K562 (cell line): ENCODE results near the gene IL10RB. TPM values are rescaled to one million over a fixed set of nuclear protein-coding genes. Genes with fewer than 3 reads are reported as not detected.
"Not testable (repeated sequence)": the region's sequence is repeated elsewhere in the genome, so short reads cannot be mapped to it uniquely, and the experiment has no call there.

ENCODE experiments used
- ATAC-seq: fragments of 200-7000 bp; cut with Tn5 transposase; 3 replicates; pipeline ENCODE4 v1.9.1; 2020; ENCODE audit warnings: moderate library complexity
- BruUV-seq: library from RNA; stranded (reverse); fragments of 400-500 nt; replicated peaks from 2 replicates; lab custom pipeline; 2021; lab: Mats Ljungman, UMichigan
- CTCF ChIA-PET: fragments of 300-600 bp; formaldehyde crosslinking; extraction: SDS; loops from one replicate; lab custom pipeline; 2021; ENCODE audit warnings: low intra/inter-chr PET ratio; lab: Yijun Ruan, JAX
- POLR2A ChIA-PET: fragments of 300-600, 350-650 bp; sonication (Branson Sonifier 250); formaldehyde crosslinking; extraction: SDS; loops from one replicate; lab custom pipeline; 2021; ENCODE audit warnings: antibody characterized with exemption, inconsistent platforms; lab: Yijun Ruan, JAX
- DNase-seq, 4 experiments: peaks; one replicate each; pipeline versions ENCODE4 v3.0.0 to v3.0.0-alpha.2; 2011 to 2018; ENCODE audit warnings: low spot score in 3 of 4, mixed read lengths in 3 of 4; ENCODE audit errors: extremely low read depth in 1 of 4
- FAIRE-seq: peaks from 2 replicates; lab custom pipeline; 2011; peaks lifted over from hg19 to GRCh38; lab: Jason Lieb, UNC
- H2AFZ ChIP-seq: 2 replicates; pipeline ENCODE4 v1.6.0; 2011; ENCODE audit warnings: low read depth, low read length, control low read depth, inconsistent platforms
- H3K27ac ChIP-seq: fragments of 200-600 bp; 3 replicates; pipeline ENCODE4 v1.8.0; 2011; ENCODE audit warnings: low read depth, mild to moderate bottlenecking, control low read depth, inconsistent platforms, low read length, moderate library complexity, mixed read lengths; ENCODE audit errors: extremely low read depth
- H3K27me3 ChIP-seq, 2 experiments: fragments of 300-600 bp in 1 of 2; 2 replicates in 1 of 2; 3 replicates in 1 of 2; pipeline versions ENCODE4 v1.6.0 to v1.8.0; 2011; ENCODE audit warnings: inconsistent platforms in 2 of 2, low read length in 2 of 2, mild to moderate bottlenecking in 1 of 2, mixed read lengths in 1 of 2, moderate library complexity in 1 of 2; ENCODE audit not compliant: control insufficient read depth in 2 of 2, insufficient read depth in 2 of 2
- H3K36me3 ChIP-seq: fragments of 300-600 bp; 3 replicates; pipeline ENCODE4 v1.8.0; 2011; ENCODE audit warnings: mild to moderate bottlenecking, low read length, inconsistent platforms; ENCODE audit not compliant: control insufficient read depth, insufficient read depth
- H3K4me1 ChIP-seq, 2 experiments: fragments of 200-600 bp in 1 of 2; replicated peaks in 1 of 2; 2 replicates in 1 of 2; 3 replicates in 1 of 2; pipeline versions ENCODE4 v1.5.1 to v1.8.0; 2011; ENCODE audit warnings: inconsistent platforms in 2 of 2, low read length in 2 of 2, mild to moderate bottlenecking in 1 of 2, mixed read lengths in 1 of 2, moderate library complexity in 1 of 2; ENCODE audit not compliant: control insufficient read depth in 2 of 2, insufficient read depth in 2 of 2
- H3K4me2 ChIP-seq: 2 replicates; pipeline ENCODE4 v1.6.1; 2011; ENCODE audit warnings: low read length, control low read depth, inconsistent platforms, mixed read lengths; ENCODE audit not compliant: insufficient read depth
- H3K4me3 ChIP-seq: fragments of 200-600 bp; sonication (generic), shearing (Covaris generic); 2 replicates; pipeline ENCODE4 v1.5.1; 2016; ENCODE audit warnings: control low read depth, inconsistent platforms
- H3K79me2 ChIP-seq: fragments of 200-600 bp; 3 replicates; pipeline ENCODE4 v1.8.0; 2011; ENCODE audit warnings: low read length, inconsistent platforms; ENCODE audit not compliant: control insufficient read depth, insufficient read depth
- H3K9ac ChIP-seq, 2 experiments: 2 replicates each; pipeline versions ENCODE4 v1.6.0 to v1.6.1; 2011; ENCODE audit warnings: low read depth in 2 of 2, low read length in 2 of 2, control low read depth in 1 of 2, inconsistent platforms in 1 of 2, mild to moderate bottlenecking in 1 of 2, mixed read lengths in 1 of 2; ENCODE audit not compliant: insufficient read depth in 1 of 2
- H3K9me1 ChIP-seq: one replicate; pipeline ENCODE4 v1.6.0; 2011; ENCODE audit warnings: inconsistent platforms, mild to moderate bottlenecking, low read length, moderate library complexity; ENCODE audit not compliant: control insufficient read depth, insufficient read depth
- H3K9me3 ChIP-seq: replicated peaks from 2 replicates; pipeline ENCODE4 v1.5.1; 2011; ENCODE audit warnings: low read depth, low read length, inconsistent platforms; ENCODE audit not compliant: control insufficient read depth, insufficient read depth
- H4K20me1 ChIP-seq: replicated peaks from 2 replicates; pipeline ENCODE4 v1.6.1; 2011; ENCODE audit warnings: low read length, inconsistent platforms, mixed read lengths; ENCODE audit not compliant: control insufficient read depth, insufficient read depth
- BCL6 ChIP-seq: fragments of 250-450 bp; sonication (Bioruptor Pico); IDR thresholded peaks from 2 replicates; pipeline ENCODE4 v1.4.0; 2020
- CHD2 ChIP-seq: IDR thresholded peaks from 2 replicates; pipeline ENCODE4 v1.6.1; 2011; ENCODE audit warnings: low read depth, low read length
- ELK3 ChIP-seq: fragments of 450-650 bp; formaldehyde crosslinking; IDR thresholded peaks from 2 replicates; pipeline ENCODE4 v1.4.0; 2020; ENCODE audit warnings: mild to moderate bottlenecking
- ETV6 ChIP-seq, 3 experiments: fragments of 150-350 bp in 1 of 3; sonication (generic) in 1 of 3; formaldehyde crosslinking in 1 of 3; IDR thresholded peaks; 2 replicates each; pipeline versions ENCODE4 v1.6.1 to v1.8.0; 2014 to 2022; ENCODE audit warnings: borderline replicate concordance in 2 of 3, low read depth in 2 of 3, antibody characterized with exemption in 1 of 3, low read length in 1 of 3, mild to moderate bottlenecking in 1 of 3, missing genetic modification reagents in 1 of 3
- HES1 ChIP-seq: fragments of 450-650 bp; IDR thresholded peaks from 2 replicates; pipeline ENCODE4 v1.6.1; 2016; ENCODE audit warnings: low read depth, mild to moderate bottlenecking, moderate library complexity
- NFIC ChIP-seq: fragments of 450-650 bp; IDR thresholded peaks from 2 replicates; pipeline ENCODE4 v1.6.1; 2017; ENCODE audit warnings: mild to moderate bottlenecking, inconsistent platforms
- PRPF4 ChIP-seq: fragments of 200-400 bp; formaldehyde crosslinking; IDR thresholded peaks from one replicate; pipeline ENCODE4 v1.6.1; 2017; ENCODE audit warnings: low read length, low read depth, mild to moderate bottlenecking; ENCODE audit not compliant: insufficient read depth, poor library complexity, severe bottlenecking
- SP1 ChIP-seq: sonication (generic); formaldehyde crosslinking; IDR thresholded peaks from 2 replicates; pipeline ENCODE4 v1.8.1; 2022; ENCODE audit warnings: mild to moderate bottlenecking, missing genetic modification reagents
- TCF7L2 ChIP-seq: fragments of 150-350 bp; IDR thresholded peaks from 2 replicates; pipeline ENCODE4 v1.6.1; 2016; ENCODE audit warnings: low read depth, mild to moderate bottlenecking, low read length, moderate library complexity
- ZBTB12 ChIP-seq: fragments of 250-450 bp; sonication (Bioruptor Pico); IDR thresholded peaks from 2 replicates; pipeline ENCODE4 v1.4.0; 2020
- WGBS: fragments of 100-300 bp; shearing (Covaris generic); methylation state at CpG from one replicate; pipeline ENCODE4 v1.1.6; 2016; ENCODE audit warnings: low coverage, mixed read lengths; ENCODE audit not compliant: insufficient coverage; ENCODE audit errors: missing lambda C conversion rate; 5-methylcytosine and 5-hydroxymethylcytosine counted together
- in situ Hi-C: fragments of 300-500 bp; cut with MboI; formaldehyde crosslinking; loops from 4 replicates; pipeline ENCODE4 v1.15.0; 2018; ENCODE audit warnings: inconsistent platforms, mixed read lengths
- intact Hi-C: fragments of 100-400 bp; cut with micrococcal nuclease; formaldehyde crosslinking; loops from 2 replicates; pipeline ENCODE4 v1.14.2; 2022
- polyA plus RNA-seq, 8 experiments: library from polyadenylated mRNA; depleted of rRNA in 4 of 8; stranded (reverse) in 5 of 8; unstranded in 3 of 8; fragments of >200 nt; fragmentation: Nextera tagmentation in 2 of 8; fragmentation: Illumina TruSeq in 1 of 8; extraction: Ambion mirVana in 2 of 8; extraction: Trizol in 1 of 8; gene quantifications; 2 replicates each; pipeline versions ENCODE4 v1.2.1 to v1.2.3, GENCODE V29; 2011 to 2014; ENCODE audit warnings: inconsistent platforms in 1 of 8, missing spikeins in 1 of 8
- total RNA-seq, 7 experiments: library from RNA; depleted of rRNA in 6 of 7; stranded (reverse); fragments of >200 nt in 6 of 7; fragmentation: Illumina TruSeq in 2 of 7; extraction: Trizol in 2 of 7; gene quantifications; 2 replicates each; pipeline versions ENCODE4 v1.2.1 to v1.2.3, GENCODE V29; 2011 to 2021; ENCODE audit warnings: low replicate concordance in 1 of 7
- TF ChIP-seq, protein P1 (sequence below): fragments of 250-450 bp; sonication (Bioruptor Pico); IDR thresholded peaks from 2 replicates; pipeline ENCODE4 v1.8.0; 2021; ENCODE audit warnings: borderline replicate concordance, mild to moderate bottlenecking, moderate library complexity; ENCODE audit not compliant: poor library complexity, severe bottlenecking

The IL10RB gene
- total and polyA plus RNA-seq, 9 of the 15 experiments (the other 6 are each of a cell fraction or from before 2014, with no cell fraction given): 10.9 to 33.8 (median 23.0) TPM

- no peak overlapping the region for H3K27ac ChIP-seq
- no peak overlapping the region for H3K4me2 ChIP-seq
- in situ Hi-C loops: no loop called here
- H3K4me3 ChIP-seq: no peak overlapping the region
- intact Hi-C loops: no loop called here
- 90% methylated on average over 2 of the region's 2 CpGs for WGBS
- H3K27me3 ChIP-seq: no peaks in the 10 kb centered on the region
- H3K4me1 ChIP-seq: no peaks in the 10 kb centered on the region; a peak in 2 of 5 replicates
- no peak overlapping the region for H2AFZ ChIP-seq
- DNase-seq (no peak), FAIRE-seq (no peak), ATAC-seq (no peak)
- BruUV-seq: no TSS peak
- TF ChIP-seq TCF7L2 (no peak), SP1 (CRISPR knock-in tag) (no peak), BCL6 (no peak), NFIC (no peak), PRPF4 (no peak), ETV6 (IDR thresholded peaks at IDR 0.05; ENCODE audit: borderline replicate concordance in 1 of 2, low read depth in 2 of 2, low read length in 1 of 2) (no peak), ETV6 (CRISPR knock-in tag; IDR thresholded peaks at IDR 0.05; ENCODE audit: borderline replicate concordance) (no peak), HES1 (no peak), CHD2 (no peak), ZBTB12 (CRISPR knock-in tag) (no peak), ELK3 (no peak)
- TF ChIP-seq, protein P1, sequence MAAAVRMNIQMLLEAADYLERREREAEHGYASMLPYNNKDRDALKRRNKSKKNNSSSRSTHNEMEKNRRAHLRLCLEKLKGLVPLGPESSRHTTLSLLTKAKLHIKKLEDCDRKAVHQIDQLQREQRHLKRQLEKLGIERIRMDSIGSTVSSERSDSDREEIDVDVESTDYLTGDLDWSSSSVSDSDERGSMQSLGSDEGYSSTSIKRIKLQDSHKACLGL (CRISPR knock-in tag): no peak
- no peak overlapping the region for H3K9ac ChIP-seq
- H3K79me2 ChIP-seq: no peaks in the 10 kb centered on the region
- ChIA-PET CTCF (no interaction called here), POLR2A (no interaction called here)
- no peaks in the 10 kb centered on the region for H4K20me1 ChIP-seq
- H3K9me1 ChIP-seq: no peaks in the 10 kb centered on the region
- no peaks in the 10 kb centered on the region for H3K9me3 ChIP-seq
- H3K36me3 ChIP-seq: peaks cover 36% of the 10 kb centered on the region
Measured at GRCh38 chr21:33241846-33242245, 24.3 kb upstream of the IL10RB start.

GRCh38 chr21:33242846-33243245 is 23.3 kb upstream of the IL10RB start:
- POLR2A ChIA-PET, CTCF ChIA-PET, H2AFZ ChIP-seq, H3K79me2 ChIP-seq, H4K20me1 ChIP-seq, FAIRE-seq, H3K4me2 ChIP-seq, in situ Hi-C loops, ATAC-seq, BruUV-seq, H3K9ac ChIP-seq, H3K4me3 ChIP-seq, intact Hi-C loops, H3K9me3 ChIP-seq, H3K9me1 ChIP-seq, DNase-seq, H3K4me1 ChIP-seq, H3K27ac ChIP-seq, H3K27me3 ChIP-seq: not testable (repeated sequence)
- 93% methylated on average over 8 of the region's 8 CpGs for WGBS
- H3K36me3 ChIP-seq: peaks cover 46% of the 10 kb centered on the region
